Activated B cell treated with CpG ODN at 0.5 μM for 24 hours (primary cell): ENCODE data around the gene BAHCC1. TPM values are rescaled to one million over a fixed set of nuclear protein-coding genes. Genes with fewer than 3 reads are reported as not detected.

ENCODE experiments used
- ATAC-seq: fragments of 200-7000 bp; cut with Tn5 transposase; one replicate; pipeline ENCODE4 v1.10.0; 2021; ENCODE audit warnings: low read depth, mild to moderate bottlenecking, moderate library complexity
- CTCF ChIA-PET: fragments of 350-600 bp; sonication (Branson Sonifier 250); formaldehyde crosslinking; loops from one replicate; lab custom pipeline; 2021; ENCODE audit warnings: antibody characterized with exemption; lab: Charles Lee
- POLR2A ChIA-PET: fragments of 350-600 bp; sonication (Branson Sonifier 250); formaldehyde crosslinking; loops from one replicate; lab custom pipeline; 2021; ENCODE audit warnings: antibody characterized with exemption; lab: Charles Lee
- DNase-seq: peaks from one replicate; pipeline ENCODE4 v3.0.0; 2022
- H3K27ac Mint-ChIP-seq: one replicate; pipeline ENCODE4 v1.8.0; 2020; ENCODE audit warnings: mixed read lengths
- H3K27me3 Mint-ChIP-seq: one replicate; pipeline ENCODE4 v1.8.0; 2021; ENCODE audit warnings: mixed read lengths
- H3K36me3 Mint-ChIP-seq: one replicate; pipeline ENCODE4 v1.8.0; 2021; ENCODE audit warnings: low read depth, mixed read lengths
- H3K4me1 Mint-ChIP-seq: one replicate; pipeline ENCODE4 v1.8.0; 2021; ENCODE audit warnings: mixed read lengths
- H3K4me3 Mint-ChIP-seq: one replicate; pipeline ENCODE4 v1.8.0; 2020; ENCODE audit warnings: mild to moderate bottlenecking, mixed read lengths
- H3K9me3 Mint-ChIP-seq: one replicate; pipeline ENCODE4 v1.8.0; 2020; ENCODE audit warnings: mixed read lengths
- intact Hi-C: fragments of 100-400 bp; cut with micrococcal nuclease; formaldehyde crosslinking; loops from one replicate; pipeline ENCODE4 v1.15.1; 2024
- total RNA-seq: library from RNA; stranded (reverse); gene quantifications from 2 replicates; pipeline ENCODE4 v1.2.3, GENCODE V29; 2022
- TF ChIP-seq, protein P1 (sequence below): fragments of 200-600 bp; IDR thresholded peaks from one replicate; pipeline ENCODE4 v1.8.0; 2022; ENCODE audit warnings: antibody characterized with exemption, mild to moderate bottlenecking

BAHCC1 gene
- total RNA-seq, 1 donor from 2014 or later, result 0.13 TPM

DNA sequence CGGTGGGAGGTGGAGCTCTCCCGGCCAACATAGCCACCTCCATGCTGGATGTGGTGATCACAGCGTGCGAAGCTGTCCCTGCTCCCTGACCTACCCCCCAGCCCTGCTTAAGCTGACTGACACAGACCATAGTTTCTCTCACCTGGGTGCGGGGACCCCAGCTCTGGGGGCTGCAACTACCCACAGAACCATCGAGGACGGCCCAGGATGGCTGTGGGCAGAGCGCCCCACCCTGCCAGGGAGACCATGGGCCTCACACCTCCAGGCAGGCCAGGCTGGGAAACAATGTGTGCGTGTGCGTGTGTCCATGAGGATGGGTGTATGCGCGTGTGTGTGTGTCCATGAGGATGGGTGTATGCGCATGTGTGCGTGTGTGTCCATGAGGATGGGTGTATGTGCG, 20.4 kb downstream of the BAHCC1 start:
- intact Hi-C loops, result no loop called here
- TF ChIP-seq, protein P1, sequence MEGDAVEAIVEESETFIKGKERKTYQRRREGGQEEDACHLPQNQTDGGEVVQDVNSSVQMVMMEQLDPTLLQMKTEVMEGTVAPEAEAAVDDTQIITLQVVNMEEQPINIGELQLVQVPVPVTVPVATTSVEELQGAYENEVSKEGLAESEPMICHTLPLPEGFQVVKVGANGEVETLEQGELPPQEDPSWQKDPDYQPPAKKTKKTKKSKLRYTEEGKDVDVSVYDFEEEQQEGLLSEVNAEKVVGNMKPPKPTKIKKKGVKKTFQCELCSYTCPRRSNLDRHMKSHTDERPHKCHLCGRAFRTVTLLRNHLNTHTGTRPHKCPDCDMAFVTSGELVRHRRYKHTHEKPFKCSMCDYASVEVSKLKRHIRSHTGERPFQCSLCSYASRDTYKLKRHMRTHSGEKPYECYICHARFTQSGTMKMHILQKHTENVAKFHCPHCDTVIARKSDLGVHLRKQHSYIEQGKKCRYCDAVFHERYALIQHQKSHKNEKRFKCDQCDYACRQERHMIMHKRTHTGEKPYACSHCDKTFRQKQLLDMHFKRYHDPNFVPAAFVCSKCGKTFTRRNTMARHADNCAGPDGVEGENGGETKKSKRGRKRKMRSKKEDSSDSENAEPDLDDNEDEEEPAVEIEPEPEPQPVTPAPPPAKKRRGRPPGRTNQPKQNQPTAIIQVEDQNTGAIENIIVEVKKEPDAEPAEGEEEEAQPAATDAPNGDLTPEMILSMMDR, result no peak
- Mint-ChIP-seq H3K27me3 (peaks cover 2% of the 10 kb centered on the region), H3K9me3 (no peaks in the 10 kb centered on the region), H3K36me3 (no peaks in the 10 kb centered on the region), H3K27ac (no peak overlapping the region), H3K4me1 (peaks cover 16% of the 10 kb centered on the region), H3K4me3 (no peak overlapping the region)
- CTCF ChIA-PET, result no interaction called here
- POLR2A ChIA-PET, result no interaction called here
- DNase-seq (no peak), ATAC-seq (no peak)

DNA sequence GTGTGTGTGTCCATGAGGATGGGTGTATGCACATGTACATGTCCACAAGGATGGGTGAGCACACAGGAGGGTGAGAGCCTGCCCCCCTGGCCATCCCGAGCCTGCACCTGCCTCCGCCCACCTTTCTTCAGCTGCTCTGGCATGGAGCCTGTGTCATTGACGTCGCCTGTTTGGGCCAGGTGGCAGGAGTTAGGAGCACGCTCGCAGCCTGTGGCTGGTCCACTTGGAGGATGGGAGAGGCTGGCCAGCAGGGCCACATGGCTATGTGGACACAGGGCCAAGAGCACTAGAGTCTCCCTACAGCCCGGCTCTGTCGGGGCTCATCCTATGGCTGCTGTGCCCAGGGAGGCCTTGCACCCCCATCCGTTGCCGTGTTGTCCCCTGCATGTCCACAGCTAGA, 21.4 kb downstream of the BAHCC1 start:
- Mint-ChIP-seq H3K36me3 (no peaks in the 10 kb centered on the region), H3K4me3 (no peak overlapping the region), H3K4me1 (peaks cover 13% of the 10 kb centered on the region), H3K27me3 (no peaks in the 10 kb centered on the region), H3K27ac (no peak overlapping the region), H3K9me3 (no peaks in the 10 kb centered on the region)
- TF ChIP-seq, protein P1, result no peak
- POLR2A ChIA-PET, result no interaction called here
- CTCF ChIA-PET, result no interaction called here
- DNase-seq, result no peak
- no peak for ATAC-seq
- intact Hi-C loops, result no loop called here

DNA sequence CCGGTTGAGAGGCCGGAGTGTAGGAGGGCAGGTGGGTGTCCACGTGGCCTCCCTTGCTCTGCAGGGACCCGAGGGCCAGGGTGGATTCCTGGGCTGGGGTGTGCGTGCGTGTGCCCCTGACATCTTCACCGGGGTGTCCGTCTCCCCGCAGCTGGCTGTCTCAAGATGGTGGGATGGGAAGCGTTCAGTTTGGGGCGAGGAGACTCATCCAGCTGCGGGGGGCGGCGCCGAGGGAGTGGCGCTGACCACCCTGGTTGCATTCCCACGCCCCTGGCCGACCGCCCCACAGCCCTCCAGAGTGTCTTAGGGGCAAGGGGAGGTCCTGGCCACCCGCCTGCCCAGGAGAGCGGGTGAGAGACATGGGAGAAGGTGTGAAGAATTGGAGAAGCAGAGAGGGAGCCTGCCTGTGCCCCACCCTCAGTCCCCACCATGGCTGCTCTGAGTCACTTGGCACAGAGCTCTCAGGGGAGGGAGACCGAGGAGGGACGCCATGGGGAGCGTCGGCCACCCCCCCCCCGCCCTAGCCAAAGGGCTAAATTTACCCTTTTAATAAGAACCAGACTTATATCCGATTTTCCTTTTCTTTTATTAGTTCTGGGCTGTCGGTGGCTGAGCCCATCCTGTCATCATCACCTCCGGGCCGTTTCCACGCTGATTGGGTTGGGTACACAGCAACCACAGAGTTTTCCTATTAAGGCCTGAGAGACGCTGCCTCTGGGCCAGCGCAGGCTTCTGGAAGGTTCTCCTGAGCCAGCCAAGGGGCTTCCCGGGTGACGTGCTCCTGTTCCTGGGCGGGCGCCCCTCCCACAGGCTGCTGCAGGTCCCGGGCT, 22.0 kb downstream of the BAHCC1 start:
- Mint-ChIP-seq H3K4me1 (peaks cover 10% of the 10 kb centered on the region), H3K27ac (no peak overlapping the region), H3K27me3 (peaks cover 2% of the 10 kb centered on the region), H3K36me3 (no peaks in the 10 kb centered on the region), H3K9me3 (no peaks in the 10 kb centered on the region), H3K4me3 (no peak overlapping the region)
- TF ChIP-seq, protein P1, result no peak
- ATAC-seq (no peak), DNase-seq (no peak)
- ChIA-PET POLR2A (no interaction called here), CTCF (no interaction called here)
- intact Hi-C loops, result no loop called here

DNA sequence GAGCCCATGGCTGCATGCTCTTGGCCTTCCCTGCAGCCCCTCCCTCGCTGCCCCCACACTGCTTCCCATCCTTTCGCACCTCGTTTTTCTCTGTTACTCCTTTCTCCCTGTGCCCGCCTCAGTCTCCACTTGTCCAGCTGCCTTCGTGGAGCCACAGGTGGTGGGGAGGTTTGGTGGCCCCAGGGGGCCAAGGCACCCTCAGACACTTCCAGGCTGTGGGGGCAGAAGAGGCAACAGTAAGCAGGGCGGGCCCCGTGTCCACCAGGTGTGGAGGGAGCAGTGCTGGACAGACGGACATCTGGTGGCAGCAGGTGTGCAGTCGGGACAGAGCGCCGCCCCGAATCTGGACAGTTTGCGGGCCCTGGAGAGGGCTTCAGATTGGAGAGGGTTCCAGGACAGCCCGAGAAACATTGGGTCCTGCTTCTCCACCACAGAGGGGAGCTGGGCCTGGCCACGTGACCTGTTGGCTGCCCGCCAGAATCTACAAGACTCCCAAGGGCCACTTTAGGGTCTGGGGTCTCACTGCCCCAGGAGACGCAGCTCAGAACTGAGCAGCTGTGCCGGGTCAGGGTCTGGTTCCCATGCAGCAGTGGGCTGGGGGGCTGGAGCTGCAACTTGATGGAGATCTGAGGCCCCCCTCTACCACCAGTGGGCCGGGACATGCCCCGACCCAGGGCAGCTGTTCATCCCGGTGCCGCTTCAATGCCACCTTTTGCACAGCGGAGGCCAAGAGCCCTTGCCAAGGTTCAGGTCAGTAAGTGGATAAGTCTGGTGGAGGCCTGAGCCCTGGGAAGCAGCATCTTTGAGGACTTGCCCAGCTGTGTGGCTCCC, 22.8 kb downstream of the BAHCC1 start:
- Mint-ChIP-seq H3K27ac (no peak overlapping the region), H3K36me3 (no peaks in the 10 kb centered on the region), H3K27me3 (peaks cover 2% of the 10 kb centered on the region), H3K9me3 (no peaks in the 10 kb centered on the region), H3K4me1 (peaks cover 3% of the 10 kb centered on the region), H3K4me3 (no peak overlapping the region)
- ATAC-seq, result no peak
- TF ChIP-seq, protein P1, result no peak
- DNase-seq, result no peak
- ChIA-PET CTCF (no interaction called here), POLR2A (no interaction called here)
- intact Hi-C loops, result no loop called here

DNA sequence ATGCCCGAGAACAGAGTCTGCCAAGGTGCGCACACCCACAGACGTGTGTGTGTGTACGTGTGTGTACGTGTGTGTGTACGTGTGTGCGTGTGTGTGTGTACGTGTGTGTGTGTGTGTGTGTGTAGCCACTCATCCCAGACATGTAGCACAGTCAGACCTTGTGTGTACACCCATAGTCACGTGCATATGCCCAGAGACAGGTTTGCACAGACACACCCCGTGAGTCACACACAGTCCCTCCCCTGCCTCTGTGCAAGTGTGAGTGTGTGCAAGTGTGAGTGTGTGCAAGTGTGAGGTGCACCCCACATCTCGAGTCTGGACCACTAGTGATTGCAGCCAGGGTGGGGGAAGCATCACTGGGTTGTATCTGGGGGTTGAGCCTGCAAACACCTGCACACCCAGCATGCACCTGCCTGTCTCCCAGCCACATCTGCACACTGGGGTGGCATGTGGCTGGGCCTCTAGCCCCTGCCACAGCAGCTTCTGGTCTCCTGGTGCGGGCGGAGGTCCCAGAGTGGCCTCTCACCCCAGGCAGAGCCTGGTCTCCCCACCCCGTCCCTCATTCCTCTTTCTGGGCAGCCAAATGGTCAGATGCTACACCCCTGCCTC, 23.6 kb downstream of the BAHCC1 start:
- Mint-ChIP-seq H3K36me3 (no peaks in the 10 kb centered on the region), H3K27me3 (peaks cover 2% of the 10 kb centered on the region), H3K4me3 (no peak overlapping the region), H3K4me1 (no peaks in the 10 kb centered on the region), H3K27ac (no peak overlapping the region), H3K9me3 (no peaks in the 10 kb centered on the region)
- intact Hi-C loops, result no loop called here
- TF ChIP-seq, protein P1, result no peak
- DNase-seq, result no peak
- CTCF ChIA-PET, result no interaction called here
- POLR2A ChIA-PET, result no interaction called here
- no peak for ATAC-seq
